ENCODE data around the gene TGFB2. TPM values are rescaled to one million over a fixed set of nuclear protein-coding genes. Genes with fewer than 3 reads are reported as not detected.

TGFB2 gene
- total RNA-seq, 1 donor from 2014 or later: 10.2 TPM

DNA sequence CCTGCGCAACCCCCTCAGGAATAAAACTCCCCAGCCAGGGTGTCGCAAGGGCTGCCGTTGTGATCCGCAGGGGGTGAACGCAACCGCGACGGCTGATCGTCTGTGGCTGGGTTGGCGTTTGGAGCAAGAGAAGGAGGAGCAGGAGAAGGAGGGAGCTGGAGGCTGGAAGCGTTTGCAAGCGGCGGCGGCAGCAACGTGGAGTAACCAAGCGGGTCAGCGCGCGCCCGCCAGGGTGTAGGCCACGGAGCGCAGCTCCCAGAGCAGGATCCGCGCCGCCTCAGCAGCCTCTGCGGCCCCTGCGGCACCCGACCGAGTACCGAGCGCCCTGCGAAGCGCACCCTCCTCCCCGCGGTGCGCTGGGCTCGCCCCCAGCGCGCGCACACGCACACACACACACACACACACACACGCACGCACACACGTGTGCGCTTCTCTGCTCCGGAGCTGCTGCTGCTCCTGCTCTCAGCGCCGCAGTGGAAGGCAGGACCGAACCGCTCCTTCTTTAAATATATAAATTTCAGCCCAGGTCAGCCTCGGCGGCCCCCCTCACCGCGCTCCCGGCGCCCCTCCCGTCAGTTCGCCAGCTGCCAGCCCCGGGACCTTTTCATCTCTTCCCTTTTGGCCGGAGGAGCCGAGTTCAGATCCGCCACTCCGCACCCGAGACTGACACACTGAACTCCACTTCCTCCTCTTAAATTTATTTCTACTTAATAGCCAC lies 696 bp downstream of the TGFB2 start:
- TF ChIP-seq, protein P1, sequence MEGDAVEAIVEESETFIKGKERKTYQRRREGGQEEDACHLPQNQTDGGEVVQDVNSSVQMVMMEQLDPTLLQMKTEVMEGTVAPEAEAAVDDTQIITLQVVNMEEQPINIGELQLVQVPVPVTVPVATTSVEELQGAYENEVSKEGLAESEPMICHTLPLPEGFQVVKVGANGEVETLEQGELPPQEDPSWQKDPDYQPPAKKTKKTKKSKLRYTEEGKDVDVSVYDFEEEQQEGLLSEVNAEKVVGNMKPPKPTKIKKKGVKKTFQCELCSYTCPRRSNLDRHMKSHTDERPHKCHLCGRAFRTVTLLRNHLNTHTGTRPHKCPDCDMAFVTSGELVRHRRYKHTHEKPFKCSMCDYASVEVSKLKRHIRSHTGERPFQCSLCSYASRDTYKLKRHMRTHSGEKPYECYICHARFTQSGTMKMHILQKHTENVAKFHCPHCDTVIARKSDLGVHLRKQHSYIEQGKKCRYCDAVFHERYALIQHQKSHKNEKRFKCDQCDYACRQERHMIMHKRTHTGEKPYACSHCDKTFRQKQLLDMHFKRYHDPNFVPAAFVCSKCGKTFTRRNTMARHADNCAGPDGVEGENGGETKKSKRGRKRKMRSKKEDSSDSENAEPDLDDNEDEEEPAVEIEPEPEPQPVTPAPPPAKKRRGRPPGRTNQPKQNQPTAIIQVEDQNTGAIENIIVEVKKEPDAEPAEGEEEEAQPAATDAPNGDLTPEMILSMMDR (IDR thresholded peaks at IDR 0.05): no peak
- DNase-seq (peak; percentile 73), ATAC-seq (peak; percentile 87 to 90)
- no peaks in the 10 kb centered on the region for H3K36me3 ChIP-seq
- H3K9me3 ChIP-seq: no peaks in the 10 kb centered on the region
- peak overlapping the region; percentile 81 for H3K27ac ChIP-seq
- peaks cover 21% of the 10 kb centered on the region for H3K4me1 ChIP-seq
- H3K27me3 ChIP-seq (ENCODE audit: low read depth): no peaks in the 10 kb centered on the region
- intact Hi-C loops (cut with DNase I): no loop called here
- peak overlapping the region; percentile 64 for H3K4me3 ChIP-seq

DNA sequence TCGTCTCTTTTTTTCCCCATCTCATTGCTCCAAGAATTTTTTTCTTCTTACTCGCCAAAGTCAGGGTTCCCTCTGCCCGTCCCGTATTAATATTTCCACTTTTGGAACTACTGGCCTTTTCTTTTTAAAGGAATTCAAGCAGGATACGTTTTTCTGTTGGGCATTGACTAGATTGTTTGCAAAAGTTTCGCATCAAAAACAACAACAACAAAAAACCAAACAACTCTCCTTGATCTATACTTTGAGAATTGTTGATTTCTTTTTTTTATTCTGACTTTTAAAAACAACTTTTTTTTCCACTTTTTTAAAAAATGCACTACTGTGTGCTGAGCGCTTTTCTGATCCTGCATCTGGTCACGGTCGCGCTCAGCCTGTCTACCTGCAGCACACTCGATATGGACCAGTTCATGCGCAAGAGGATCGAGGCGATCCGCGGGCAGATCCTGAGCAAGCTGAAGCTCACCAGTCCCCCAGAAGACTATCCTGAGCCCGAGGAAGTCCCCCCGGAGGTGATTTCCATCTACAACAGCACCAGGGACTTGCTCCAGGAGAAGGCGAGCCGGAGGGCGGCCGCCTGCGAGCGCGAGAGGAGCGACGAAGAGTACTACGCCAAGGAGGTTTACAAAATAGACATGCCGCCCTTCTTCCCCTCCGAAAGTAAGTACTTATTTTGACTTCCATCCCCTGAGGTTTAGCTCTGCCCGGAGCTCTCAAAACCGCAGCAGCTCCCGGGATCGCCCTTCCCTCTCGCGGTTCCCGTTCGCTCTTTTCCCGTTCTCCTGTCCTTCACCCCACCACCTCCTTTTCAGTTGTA lies 1.5 kb downstream of the TGFB2 start:
- H3K4me3 ChIP-seq: peak overlapping the region; percentile 64
- ATAC-seq (peak in 1 of 2 donors; percentile 34), DNase-seq (no peak)
- intact Hi-C loops (cut with DNase I): no loop called here
- H3K27ac ChIP-seq: peak overlapping the region; percentile 81
- no peaks in the 10 kb centered on the region for H3K36me3 ChIP-seq
- H3K27me3 ChIP-seq (ENCODE audit: low read depth): no peaks in the 10 kb centered on the region
- H3K4me1 ChIP-seq: peaks cover 22% of the 10 kb centered on the region
- TF ChIP-seq, protein P1 (IDR thresholded peaks at IDR 0.05): no peak
- no peaks in the 10 kb centered on the region for H3K9me3 ChIP-seq

DNA sequence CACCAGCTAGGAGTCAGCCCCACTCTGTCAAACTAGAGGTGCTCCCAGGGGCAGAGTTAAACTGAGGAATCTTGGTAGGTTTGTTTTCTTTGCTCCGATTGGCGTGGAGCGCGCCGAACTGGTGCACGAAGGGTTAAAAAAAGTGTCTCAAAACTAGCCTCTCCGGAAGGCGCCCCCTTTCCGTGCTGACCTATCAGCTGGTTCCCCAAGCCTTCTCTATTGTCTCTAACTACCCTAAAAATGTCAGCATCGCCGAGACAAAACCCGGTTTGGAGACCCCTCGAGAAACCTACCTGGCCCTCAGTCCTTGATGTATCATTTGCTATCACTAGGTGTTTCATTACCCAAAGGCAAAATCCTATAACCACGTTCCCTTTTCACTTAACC lies 2.2 kb downstream of the TGFB2 start:
- H3K9me3 ChIP-seq: no peaks in the 10 kb centered on the region
- no peaks in the 10 kb centered on the region for H3K36me3 ChIP-seq
- TF ChIP-seq, protein P1 (IDR thresholded peaks at IDR 0.05): no peak
- intact Hi-C loops (cut with DNase I): no loop called here
- H3K27me3 ChIP-seq (ENCODE audit: low read depth): no peaks in the 10 kb centered on the region
- peaks cover 22% of the 10 kb centered on the region for H3K4me1 ChIP-seq
- DNase-seq (no peak), ATAC-seq (no peak)
- peak overlapping the region; percentile 81 for H3K27ac ChIP-seq
- H3K4me3 ChIP-seq: peak overlapping the region; percentile 64

DNA sequence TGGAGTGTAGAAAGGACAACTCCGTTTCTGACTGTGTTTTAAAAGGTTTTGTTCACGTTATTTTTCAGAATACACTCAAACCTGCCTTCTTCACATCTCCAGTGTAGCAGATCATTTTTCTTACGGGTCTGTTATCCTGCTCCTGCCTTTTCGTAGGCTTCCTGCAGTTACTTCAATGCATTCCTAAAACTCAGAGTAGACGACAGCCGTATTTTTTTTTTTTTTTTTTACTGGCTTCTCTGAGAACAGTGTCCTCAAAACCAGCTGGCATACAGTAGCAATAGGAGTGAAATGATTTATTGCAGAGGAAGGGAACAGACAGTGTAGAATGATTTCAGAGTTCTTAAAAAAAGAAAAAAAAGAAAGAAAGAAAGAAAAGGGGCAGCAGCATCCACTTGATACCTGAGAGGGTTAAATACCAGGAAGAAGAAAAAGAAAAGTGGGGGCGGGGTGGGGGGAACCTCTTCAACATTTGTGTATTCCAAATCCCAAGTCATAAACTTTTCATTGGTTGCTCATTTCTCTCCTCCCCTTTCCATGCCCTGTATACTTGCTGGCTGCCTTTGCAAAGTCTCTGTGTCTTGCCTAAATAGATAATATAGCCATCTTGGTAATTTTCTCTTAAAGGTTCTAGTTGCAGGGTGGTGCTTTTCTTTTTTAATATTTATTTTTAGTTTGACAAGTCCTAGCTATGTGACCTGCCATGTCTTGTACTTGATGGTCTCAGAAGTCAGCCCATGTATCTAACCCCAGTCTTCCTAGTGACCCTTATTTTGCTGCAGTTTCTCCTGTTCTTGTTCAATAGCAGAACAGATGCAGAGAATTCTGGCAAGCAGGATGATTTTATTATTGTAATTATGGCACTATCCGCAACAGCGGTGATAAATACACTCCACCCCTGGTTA lies 2.8 kb downstream of the TGFB2 start:
- Histone ChIP-seq H3K27ac (peak overlapping the region; percentile 81), H3K9me3 (no peaks in the 10 kb centered on the region), H3K36me3 (no peaks in the 10 kb centered on the region), H3K4me3 (peak overlapping the region; percentile 64), H3K27me3 (ENCODE audit: low read depth) (no peaks in the 10 kb centered on the region), H3K4me1 (peaks cover 22% of the 10 kb centered on the region)
- no peak for ATAC-seq
- no peak for DNase-seq
- TF ChIP-seq, protein P1 (IDR thresholded peaks at IDR 0.05): no peak
- intact Hi-C loops (cut with DNase I): no loop called here

DNA sequence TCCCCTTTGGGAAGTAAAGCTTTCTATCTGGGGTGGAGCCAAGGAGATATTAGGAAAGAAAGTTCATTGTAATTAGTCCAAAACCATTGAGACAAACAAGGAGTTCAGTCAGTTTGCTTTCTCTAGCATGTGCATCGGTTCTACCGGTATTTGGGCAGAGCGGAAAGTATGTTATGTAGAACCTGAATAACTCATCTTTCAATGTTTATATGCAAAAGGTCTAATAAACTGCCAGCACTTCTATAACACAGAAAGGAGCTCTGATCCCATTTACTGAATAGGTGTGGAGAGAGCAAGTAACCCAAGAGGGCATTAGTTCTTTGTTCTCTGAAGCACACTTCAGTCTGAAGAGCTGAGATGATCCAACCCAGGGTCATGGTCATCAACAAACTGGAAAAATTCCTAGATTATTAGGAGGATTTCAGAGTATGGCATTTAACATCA lies 3.5 kb downstream of the TGFB2 start:
- TF ChIP-seq, protein P1 (IDR thresholded peaks at IDR 0.05): no peak
- no peaks in the 10 kb centered on the region for H3K36me3 ChIP-seq
- no peak for DNase-seq
- peak overlapping the region; percentile 81 for H3K27ac ChIP-seq
- intact Hi-C loops (cut with DNase I): no loop called here
- peak overlapping the region; percentile 64 for H3K4me3 ChIP-seq
- no peaks in the 10 kb centered on the region for H3K9me3 ChIP-seq
- peaks cover 22% of the 10 kb centered on the region for H3K4me1 ChIP-seq
- no peak for ATAC-seq
- no peaks in the 10 kb centered on the region for H3K27me3 ChIP-seq (ENCODE audit: low read depth)

Measured in lower lobe of right lung (tissue), 2 donors.